Endothelial cell of umbilical vein (primary cell): ENCODE results near the gene BCL7C. TPM values are rescaled to one million over a fixed set of nuclear protein-coding genes. Genes with fewer than 3 reads are reported as not detected.

ENCODE experiments used
- BruUV-seq: library from RNA; stranded (reverse); fragments of 400-500 nt; replicated peaks from 2 replicates; lab custom pipeline; 2021; lab: Mats Ljungman, UMichigan
- CTCF ChIA-PET: fragments of 300-600, 350-600 bp; sonication (Branson Sonifier 250); formaldehyde crosslinking; loops from one replicate; lab custom pipeline; 2021; ENCODE audit warnings: antibody characterized with exemption, inconsistent platforms; lab: Charles Lee
- POLR2A ChIA-PET: fragments of 300-600, 350-600 bp; sonication (Branson Sonifier 250); formaldehyde crosslinking; loops from one replicate; lab custom pipeline; 2021; ENCODE audit warnings: antibody characterized with exemption, inconsistent platforms; lab: Charles Lee
- DNase-seq: peaks from one replicate; pipeline ENCODE4 v3.0.0-alpha.2; 2011; ENCODE audit warnings: low read depth, low spot score
- FAIRE-seq: peaks from 2 replicates; lab custom pipeline; 2011; peaks lifted over from hg19 to GRCh38; lab: Jason Lieb, UNC
- H2AFZ ChIP-seq: 2 replicates; pipeline ENCODE4 v1.6.0; 2012; ENCODE audit warnings: low read depth, low read length, control low read depth, inconsistent platforms
- H3K27ac ChIP-seq: 2 replicates; pipeline ENCODE4 v1.5.1; 2011; ENCODE audit warnings: low read depth, mild to moderate bottlenecking, control low read depth, low read length, moderate library complexity; ENCODE audit not compliant: insufficient read depth
- H3K27me3 ChIP-seq, 2 experiments: 2 replicates each; pipeline versions ENCODE4 v1.6.0 to v1.6.1; 2011; ENCODE audit warnings: low read length in 2 of 2, mixed read lengths in 1 of 2; ENCODE audit not compliant: control insufficient read depth in 2 of 2, insufficient read depth in 2 of 2
- H3K36me3 ChIP-seq, 2 experiments: 2 replicates in 1 of 2; 3 replicates in 1 of 2; pipeline ENCODE4 v1.5.1; 2011; ENCODE audit warnings: low read length in 2 of 2, mild to moderate bottlenecking in 1 of 2, moderate library complexity in 1 of 2; ENCODE audit not compliant: control insufficient read depth in 2 of 2, insufficient read depth in 2 of 2; ENCODE audit errors: extremely low read depth in 1 of 2
- H3K4me1 ChIP-seq: 3 replicates; pipeline ENCODE4 v1.5.1; 2011; ENCODE audit warnings: mild to moderate bottlenecking, low read length; ENCODE audit not compliant: control insufficient read depth, insufficient read depth; ENCODE audit errors: extremely low read depth
- H3K4me2 ChIP-seq: 2 replicates; pipeline ENCODE4 v1.6.1; 2011; ENCODE audit warnings: low read length, control low read depth, mixed read lengths; ENCODE audit not compliant: insufficient read depth
- H3K4me3 ChIP-seq, 3 experiments: fragments of 200-600 bp in 1 of 3; sonication (generic), shearing (Covaris generic) in 1 of 3; replicated peaks in 1 of 3; 2 replicates each; pipeline ENCODE4 v1.5.1; 2011 to 2016; ENCODE audit warnings: control low read depth in 3 of 3, low read length in 3 of 3, mild to moderate bottlenecking in 2 of 3, inconsistent platforms in 1 of 3, low read depth in 1 of 3, moderate library complexity in 1 of 3; ENCODE audit not compliant: insufficient read depth in 1 of 3
- H3K79me2 ChIP-seq: 2 replicates; pipeline ENCODE4 v1.6.0; 2012; ENCODE audit warnings: low read length, inconsistent platforms; ENCODE audit not compliant: control insufficient read depth, insufficient read depth
- H3K9ac ChIP-seq: replicated peaks from 2 replicates; pipeline ENCODE3; 2011; ENCODE audit warnings: low read length, control low read depth; ENCODE audit not compliant: insufficient read depth; ENCODE audit errors: extremely low read depth
- H3K9me1 ChIP-seq: replicated peaks from 3 replicates; pipeline ENCODE4 v1.6.0; 2011; ENCODE audit warnings: mild to moderate bottlenecking, low read length; ENCODE audit not compliant: control insufficient read depth, insufficient read depth; ENCODE audit errors: extremely low read depth
- H3K9me3 ChIP-seq: replicated peaks from 2 replicates; pipeline ENCODE4 v1.5.1; 2012; ENCODE audit warnings: low read length, inconsistent platforms; ENCODE audit not compliant: control insufficient read depth, insufficient read depth
- H4K20me1 ChIP-seq: replicated peaks from 2 replicates; pipeline ENCODE3; 2011; ENCODE audit warnings: mild to moderate bottlenecking, low read length; ENCODE audit not compliant: control insufficient read depth, insufficient read depth; ENCODE audit errors: extremely low read depth
- EZH2 ChIP-seq: IDR thresholded peaks from 2 replicates; pipeline ENCODE4 v1.6.1; 2012; ENCODE audit warnings: borderline replicate concordance, low read depth, mild to moderate bottlenecking, moderate library complexity, low read length, inconsistent platforms; ENCODE audit not compliant: severe bottlenecking
- FOS ChIP-seq: IDR thresholded peaks from 2 replicates; pipeline ENCODE4 v1.6.1; 2011; ENCODE audit warnings: mild to moderate bottlenecking, low read length, moderate library complexity, borderline replicate concordance; ENCODE audit not compliant: insufficient read depth
- GATA2 ChIP-seq: IDR thresholded peaks from 2 replicates; pipeline ENCODE4 v1.7.0; 2011; ENCODE audit warnings: low read depth, mild to moderate bottlenecking, moderate library complexity, mixed read lengths, low read length; ENCODE audit not compliant: insufficient read length, insufficient read depth
- JUN ChIP-seq: IDR thresholded peaks from 2 replicates; pipeline ENCODE4 v1.6.1; 2011; ENCODE audit warnings: borderline replicate concordance, low read depth; ENCODE audit not compliant: insufficient read length, insufficient read depth
- MAX ChIP-seq: IDR thresholded peaks from 2 replicates; pipeline ENCODE4 v1.6.1; 2011; ENCODE audit not compliant: insufficient read depth, insufficient read length
- POLR2A ChIP-seq: IDR thresholded peaks from 2 replicates; pipeline ENCODE4 v1.6.1; 2012; ENCODE audit warnings: low read depth, mild to moderate bottlenecking, control low read depth, low read length
- POLR2AphosphoS5 ChIP-seq: IDR thresholded peaks from 2 replicates; pipeline ENCODE4 v1.6.1; 2012; ENCODE audit warnings: low read depth, mild to moderate bottlenecking, control low read depth, low read length, moderate library complexity; ENCODE audit not compliant: insufficient read depth
- dilution Hi-C: fragments of 300-500 bp; cut with MboI; formaldehyde crosslinking; loops from one replicate; pipeline ENCODE4 v1.15.0; 2019; ENCODE audit warnings: low sequenced_read_pairs; ENCODE audit not compliant: extremely low pct_ligation_motif_present
- intact Hi-C: fragments of 100-400 bp; cut with micrococcal nuclease; formaldehyde crosslinking; loops from one replicate; pipeline ENCODE4 v1.10.0; 2022
- polyA plus RNA-seq, 4 experiments: library from polyadenylated mRNA; depleted of rRNA in 3 of 4; stranded (reverse) in 3 of 4; unstranded in 1 of 4; fragments of >200 nt; gene quantifications; 2 replicates each; pipeline versions ENCODE4 v1.2.1 to v1.2.3, GENCODE V29; 2011 to 2012; ENCODE audit warnings: missing spikeins in 1 of 4
- total RNA-seq: library from RNA; stranded (reverse); gene quantifications from 2 replicates; pipeline ENCODE4 v1.2.3, GENCODE V29; 2021
- TF ChIP-seq, protein P1 (sequence below), 2 donors: IDR thresholded peaks; 1 replicate in 1 of 2; 2 replicates in 1 of 2; pipeline ENCODE4 v1.5.1; 2011; ENCODE audit warnings: low read length in 2 of 2, mild to moderate bottlenecking in 2 of 2, moderate library complexity in 2 of 2, control low read depth in 1 of 2, inconsistent platforms in 1 of 2, low read depth in 1 of 2; ENCODE audit not compliant: insufficient read depth in 1 of 2; ENCODE audit errors: extremely low read depth in 1 of 2

The BCL7C gene
- total and polyA plus RNA-seq, 2 donors (not counting 3 experiments of a cell fraction or from before 2014, with no cell fraction given) = 30.2 to 38.3 TPM

DNA sequence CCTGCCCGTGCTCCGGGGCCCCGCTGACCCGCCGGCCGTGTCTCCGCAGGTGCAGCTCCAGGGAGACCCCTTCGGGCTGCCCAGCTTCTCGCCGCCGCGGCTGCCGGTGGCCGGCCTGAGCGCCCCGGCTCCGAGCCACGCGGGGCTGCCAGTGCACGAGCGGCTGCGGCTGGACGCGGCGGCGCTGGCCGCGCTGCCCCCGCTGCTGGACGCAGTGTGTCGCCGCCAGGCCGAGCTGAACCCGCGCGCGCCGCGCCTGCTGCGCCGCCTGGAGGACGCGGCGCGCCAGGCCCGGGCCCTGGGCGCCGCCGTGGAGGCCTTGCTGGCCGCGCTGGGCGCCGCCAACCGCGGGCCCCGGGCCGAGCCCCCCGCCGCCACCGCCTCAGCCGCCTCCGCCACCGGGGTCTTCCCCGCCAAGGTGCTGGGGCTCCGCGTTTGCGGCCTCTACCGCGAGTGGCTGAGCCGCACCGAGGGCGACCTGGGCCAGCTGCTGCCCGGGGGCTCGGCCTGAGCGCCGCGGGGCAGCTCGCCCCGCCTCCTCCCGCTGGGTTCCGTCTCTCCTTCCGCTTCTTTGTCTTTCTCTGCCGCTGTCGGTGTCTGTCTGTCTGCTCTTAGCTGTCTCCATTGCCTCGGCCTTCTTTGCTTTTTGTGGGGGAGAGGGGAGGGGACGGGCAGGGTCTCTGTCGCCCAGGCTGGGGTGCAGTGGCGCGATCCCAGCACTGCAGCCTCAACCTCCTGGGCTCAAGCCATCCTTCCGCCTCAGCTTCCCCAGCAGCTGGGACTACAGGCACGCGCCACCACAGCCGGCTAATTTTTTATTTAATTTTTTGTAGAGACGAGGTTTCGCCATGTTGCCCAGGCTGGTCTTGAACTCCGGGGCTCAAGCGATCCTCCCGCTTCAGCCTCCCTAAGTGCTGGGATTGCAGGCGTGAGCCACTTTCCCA lies 8.4 kb upstream of the BCL7C start:
- FAIRE-seq = peak; percentile 68
- peak; percentile 67 for DNase-seq
- peaks cover 24% of the 10 kb centered on the region for H3K4me1 ChIP-seq
- ChIA-PET POLR2A (interaction anchor here (1.6 kb wide), 1 partner anchor 58 kb away, joined by 6 read pairs; no protein-coding TSS in a partner anchor), CTCF (interaction anchor here (0.7 to 3.5 kb wide), 22 partner anchors 7 to 131 kb away, joined by 3 to 128 read pairs (median 5); partner anchors contain the start of gene BCL7C)
- no peaks in the 10 kb centered on the region for H4K20me1 ChIP-seq
- intact Hi-C loops = loop anchor here (1.0 kb wide), 1 partner anchor 58 kb away; no protein-coding TSS in a partner anchor
- H3K4me3 ChIP-seq = peak overlapping the region; percentile 12 to 34 (median 31)
- H3K9me3 ChIP-seq = no peaks in the 10 kb centered on the region
- TF ChIP-seq GATA2 = no peak
- TF ChIP-seq JUN = no peak
- TF ChIP-seq, protein P1, sequence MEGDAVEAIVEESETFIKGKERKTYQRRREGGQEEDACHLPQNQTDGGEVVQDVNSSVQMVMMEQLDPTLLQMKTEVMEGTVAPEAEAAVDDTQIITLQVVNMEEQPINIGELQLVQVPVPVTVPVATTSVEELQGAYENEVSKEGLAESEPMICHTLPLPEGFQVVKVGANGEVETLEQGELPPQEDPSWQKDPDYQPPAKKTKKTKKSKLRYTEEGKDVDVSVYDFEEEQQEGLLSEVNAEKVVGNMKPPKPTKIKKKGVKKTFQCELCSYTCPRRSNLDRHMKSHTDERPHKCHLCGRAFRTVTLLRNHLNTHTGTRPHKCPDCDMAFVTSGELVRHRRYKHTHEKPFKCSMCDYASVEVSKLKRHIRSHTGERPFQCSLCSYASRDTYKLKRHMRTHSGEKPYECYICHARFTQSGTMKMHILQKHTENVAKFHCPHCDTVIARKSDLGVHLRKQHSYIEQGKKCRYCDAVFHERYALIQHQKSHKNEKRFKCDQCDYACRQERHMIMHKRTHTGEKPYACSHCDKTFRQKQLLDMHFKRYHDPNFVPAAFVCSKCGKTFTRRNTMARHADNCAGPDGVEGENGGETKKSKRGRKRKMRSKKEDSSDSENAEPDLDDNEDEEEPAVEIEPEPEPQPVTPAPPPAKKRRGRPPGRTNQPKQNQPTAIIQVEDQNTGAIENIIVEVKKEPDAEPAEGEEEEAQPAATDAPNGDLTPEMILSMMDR (IDR thresholded peaks at IDR 0.05; ENCODE audit: extremely low read depth in 1 of 2, insufficient read depth in 1 of 2, low read depth in 1 of 2, low read length in 2 of 2) = peak; percentile 16 to 34
- TF ChIP-seq POLR2A = peak; percentile 90
- TF ChIP-seq POLR2AphosphoS5 = peak; percentile 82
- no peak for TF ChIP-seq EZH2
- TF ChIP-seq MAX = no peak
- no peak for TF ChIP-seq FOS
- no peaks in the 10 kb centered on the region for H3K9me1 ChIP-seq
- peak overlapping the region; percentile 83 for H3K27ac ChIP-seq
- no peaks in the 10 kb centered on the region for H3K79me2 ChIP-seq
- peak overlapping the region; percentile 64 for H3K9ac ChIP-seq
- H3K4me2 ChIP-seq = peak overlapping the region; percentile 63
- H3K36me3 ChIP-seq = no peaks in the 10 kb centered on the region
- no TSS peak for BruUV-seq
- H3K27me3 ChIP-seq = no peaks in the 10 kb centered on the region
- dilution Hi-C loops = no loop called here
- H2AFZ ChIP-seq = peak overlapping the region; percentile 64
